ENCODE data around the gene HDAC6.

- no peak for TF ChIP-seq EZH2phosphoT487 (IDR thresholded peaks at IDR 0.05)
- TF ChIP-seq CTCF (IDR thresholded peaks at IDR 0.05): no peak
- TF ChIP-seq EZH2 (IDR thresholded peaks at IDR 0.05): no peak
These were observed 19.7 kb upstream of the HDAC6 start for GRCh38 chrX:48782216-48782615.
